Retina (tissue), 1 donor: ENCODE data around the gene TNP2.

ENCODE experiments used
- DNase-seq: peaks from one replicate; pipeline ENCODE4 v3.0.0-alpha.2; 2016

The TNP2 gene

DNA sequence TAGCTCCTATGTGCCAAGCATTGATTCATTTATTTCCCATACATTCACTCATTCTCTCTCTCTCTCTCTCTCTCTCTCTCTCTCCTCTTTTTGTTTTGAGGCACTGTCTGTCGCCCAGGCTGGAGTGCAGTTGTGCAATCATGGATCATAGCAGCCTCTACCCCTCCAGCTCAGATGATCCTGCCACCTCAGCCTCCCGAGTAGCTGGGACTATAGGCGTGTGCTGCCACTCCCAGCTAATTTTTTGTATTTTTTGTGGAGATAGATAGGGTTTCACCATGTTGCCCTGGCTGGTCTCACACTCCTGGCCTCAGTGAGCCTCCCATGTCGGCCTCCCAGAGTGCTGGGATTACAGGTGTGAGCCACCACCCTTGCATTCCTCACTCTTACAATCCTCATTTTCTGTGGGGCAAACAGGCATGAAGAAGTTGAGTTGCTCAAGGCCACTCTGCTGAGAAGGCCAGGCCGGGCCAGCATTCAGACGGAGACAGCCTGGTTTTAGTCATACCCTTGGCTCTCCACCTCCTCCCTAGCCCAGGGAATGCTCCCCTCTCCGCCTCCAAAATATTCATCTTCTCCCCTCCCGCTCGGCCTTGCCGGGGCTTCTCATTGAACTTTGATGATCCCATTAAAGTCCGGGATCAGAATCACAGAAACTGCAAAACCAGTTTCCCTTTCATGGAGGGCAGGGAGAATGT, 7.9 kb upstream of the TNP2 start:
- DNase-seq = no peak

DNA sequence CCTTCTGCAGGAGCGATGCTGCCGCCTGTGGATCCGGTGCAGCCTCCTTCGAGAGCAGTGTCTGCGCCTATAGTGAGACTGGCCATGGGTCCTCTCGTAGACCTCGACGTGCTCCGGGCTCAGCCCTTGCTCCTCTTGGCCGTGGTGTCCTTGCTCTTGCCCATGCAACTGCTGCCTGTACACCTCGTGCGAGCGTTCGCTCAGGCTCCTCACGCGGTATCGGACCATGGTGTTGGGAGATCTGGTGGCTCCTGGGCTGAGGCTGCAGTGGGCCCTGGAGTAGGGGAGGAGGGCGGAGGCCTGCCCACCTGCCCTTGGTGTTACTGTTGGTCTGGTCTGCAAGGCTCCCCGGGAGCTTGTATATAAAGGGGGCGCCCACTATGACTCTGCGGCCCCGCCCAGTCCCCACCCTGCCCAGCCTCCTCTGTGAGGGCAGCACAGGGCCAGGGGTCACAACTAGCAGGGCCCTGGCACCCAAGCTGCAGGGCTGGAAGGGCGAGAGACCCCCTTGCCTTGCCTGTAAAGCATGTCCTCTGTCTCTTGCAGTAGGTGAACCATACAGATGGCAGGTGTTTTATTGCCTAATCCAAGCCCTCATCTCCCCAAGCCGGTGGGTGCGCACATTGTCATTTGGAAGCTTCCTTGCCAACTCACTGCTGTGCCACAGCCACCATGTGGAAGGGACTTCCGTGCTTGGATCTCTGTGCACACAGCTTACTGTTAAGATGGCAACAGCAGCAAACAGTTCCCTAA, 7.2 kb upstream of the TNP2 start, which contains the start of gene PRM2:
TSS of gene PRM2 (minus strand) at position 338 of the 753 bp plus-strand sequence. CDS start at position 228, 110 bp downstream.
- DNase-seq = no peak

DNA sequence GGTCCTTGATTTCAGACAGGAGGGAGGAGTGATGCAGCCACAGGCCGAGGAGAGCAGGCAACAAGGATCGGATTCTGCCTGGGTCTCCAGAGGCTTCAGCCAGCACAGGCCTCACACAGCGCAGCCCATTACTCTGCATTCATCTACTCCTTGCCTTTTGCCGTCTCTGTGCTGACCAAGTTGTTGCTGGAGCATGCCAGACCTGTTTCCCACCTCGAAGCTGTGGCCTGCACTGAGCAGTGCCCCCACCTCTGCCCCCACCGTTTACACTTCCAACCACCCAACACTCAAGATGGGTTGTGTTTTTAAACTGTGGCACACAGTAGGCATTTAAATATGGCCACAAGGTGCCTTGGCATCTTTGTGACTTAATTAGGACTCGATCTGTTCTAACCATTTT, 5.8 kb upstream of the TNP2 start:
- DNase-seq = no peak

DNA sequence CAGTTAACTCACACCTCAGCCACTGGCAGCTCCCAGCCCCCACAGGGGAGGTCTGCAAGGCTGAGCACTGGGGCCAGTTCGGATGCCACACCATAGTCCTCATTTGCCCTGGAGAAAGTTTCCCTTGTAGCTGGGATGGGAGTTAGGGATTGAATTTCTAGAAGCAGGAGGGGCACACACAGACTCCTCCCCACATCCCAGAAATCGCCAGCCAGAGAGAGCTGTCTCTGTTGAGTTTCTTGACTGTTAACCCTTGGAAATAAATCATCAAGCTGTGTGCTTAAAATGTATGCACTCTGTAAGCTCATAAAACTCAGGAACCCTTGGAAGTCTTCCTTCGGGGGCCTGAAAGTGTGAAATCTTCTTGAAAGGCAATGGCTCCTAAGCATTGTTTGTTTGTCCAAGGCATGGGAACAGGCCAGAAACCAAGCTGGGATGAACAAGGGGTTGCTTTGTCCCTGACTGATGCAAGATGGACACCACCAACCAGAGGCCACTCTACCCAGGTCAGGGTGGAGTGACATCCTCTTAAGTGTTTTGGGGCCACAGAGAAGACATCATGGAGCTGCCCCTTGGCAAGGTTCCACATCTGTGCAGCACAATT, 4.7 kb upstream of the TNP2 start:
- DNase-seq = no peak

DNA sequence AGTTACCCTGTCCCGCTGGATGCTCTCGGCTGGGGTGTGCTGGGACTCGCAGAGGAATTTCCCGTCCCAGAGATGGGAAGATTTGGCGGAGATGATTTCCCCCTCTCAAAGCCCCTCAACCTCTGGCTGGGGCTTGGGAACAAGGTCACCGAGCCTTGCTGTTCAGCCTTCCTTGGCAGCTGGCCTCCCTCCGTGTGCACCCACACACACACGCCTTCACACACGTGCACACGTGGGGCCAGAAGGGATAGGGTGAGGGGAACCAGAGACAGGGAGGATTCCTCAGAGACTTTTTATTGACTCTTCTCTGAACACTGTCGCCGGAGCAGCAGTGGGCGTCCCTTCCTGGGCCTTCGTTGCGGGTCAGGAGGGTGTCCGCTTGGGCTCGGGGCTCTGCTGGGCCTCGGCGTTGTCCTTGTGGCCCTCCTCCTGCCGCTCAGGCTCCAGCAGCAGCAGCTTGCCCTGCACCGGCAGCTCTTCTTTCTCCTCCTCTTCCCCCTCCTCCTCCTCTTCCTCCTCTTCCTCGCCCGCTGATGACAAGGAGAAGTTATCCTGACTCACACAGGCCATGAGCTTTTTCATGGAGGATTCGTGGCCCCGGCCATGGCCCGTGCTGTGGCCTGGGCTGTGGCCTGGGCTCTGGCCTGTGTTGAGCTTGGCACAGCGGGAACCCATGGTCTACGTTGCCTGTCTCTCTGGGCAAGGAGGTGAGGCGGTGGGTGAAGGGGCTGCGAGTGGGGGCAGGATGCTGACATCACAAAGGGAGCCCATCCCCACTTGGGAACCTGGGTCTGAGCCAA, 4.0 kb upstream of the TNP2 start, which contains the start of gene PRM3:
TSS of gene PRM3 (minus strand) at position 709 of the 800 bp plus-strand sequence. CDS start at position 675, 34 bp downstream.
- no peak for DNase-seq

DNA sequence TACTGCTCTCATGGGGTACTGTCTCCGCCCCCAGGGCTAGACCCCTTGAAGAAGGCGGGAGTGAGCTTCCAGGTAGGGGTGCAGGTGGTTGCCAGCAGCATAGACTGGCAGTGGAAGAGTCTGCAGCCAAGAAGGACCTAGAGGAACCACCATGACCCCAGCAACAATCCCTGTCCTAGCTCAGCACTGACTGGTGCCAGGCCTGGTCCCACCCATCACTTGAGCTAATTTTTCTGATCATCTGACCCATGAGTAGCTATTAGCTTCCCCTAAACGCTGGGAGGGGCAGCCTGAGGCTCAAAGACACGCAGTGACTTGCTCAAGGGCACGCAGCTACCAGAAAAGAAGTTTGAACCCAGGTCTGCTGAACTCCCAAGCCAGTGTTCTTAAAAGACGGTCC, 3.4 kb upstream of the TNP2 start:
- no peak for DNase-seq

DNA sequence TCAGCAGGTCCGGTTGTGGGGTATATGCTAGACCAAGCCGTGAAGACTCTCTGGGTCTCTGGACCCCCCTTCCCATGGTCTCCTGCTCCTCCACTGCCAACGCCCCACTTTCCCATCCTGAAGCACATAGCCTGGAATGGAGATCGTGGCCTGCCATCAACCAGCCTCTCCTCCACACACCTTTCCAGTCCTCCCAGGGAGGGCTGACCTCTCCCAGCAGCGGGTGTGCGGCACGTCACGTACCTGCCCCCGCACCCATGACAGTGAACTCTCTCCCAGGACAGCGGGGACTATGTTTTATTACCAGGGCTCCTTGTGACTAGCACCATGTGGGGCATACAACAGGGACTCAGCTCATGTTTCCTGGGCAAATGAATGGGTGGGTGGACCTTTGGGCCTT, 2.5 kb upstream of the TNP2 start:
- no peak for DNase-seq

DNA sequence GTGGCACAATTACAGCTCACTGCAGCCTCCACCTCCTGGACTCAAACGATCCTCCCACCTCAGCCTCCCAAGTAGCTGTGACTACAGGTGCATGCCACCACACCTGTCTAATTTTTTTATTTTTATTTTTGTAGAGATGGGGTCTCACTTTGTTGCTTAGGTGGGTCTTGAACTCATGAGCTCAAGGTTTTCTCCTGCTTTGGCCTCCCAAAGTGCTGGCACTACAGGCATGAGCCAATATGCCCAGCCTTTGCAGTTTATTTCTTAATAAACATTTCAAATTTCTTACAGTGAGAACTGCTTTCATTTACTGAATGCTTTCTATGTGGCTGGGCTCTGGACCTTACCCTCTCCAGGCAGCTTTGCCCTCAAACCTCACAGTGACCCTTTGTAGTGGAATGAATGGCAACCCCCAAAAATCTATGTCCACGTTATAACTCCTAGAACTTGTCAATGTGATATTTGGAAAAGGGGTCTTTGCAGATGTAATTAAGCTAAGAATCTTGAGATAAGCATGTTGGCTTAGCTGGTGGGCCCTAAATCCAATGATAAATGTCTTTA, 1.6 kb upstream of the TNP2 start:
- no peak for DNase-seq

DNA sequence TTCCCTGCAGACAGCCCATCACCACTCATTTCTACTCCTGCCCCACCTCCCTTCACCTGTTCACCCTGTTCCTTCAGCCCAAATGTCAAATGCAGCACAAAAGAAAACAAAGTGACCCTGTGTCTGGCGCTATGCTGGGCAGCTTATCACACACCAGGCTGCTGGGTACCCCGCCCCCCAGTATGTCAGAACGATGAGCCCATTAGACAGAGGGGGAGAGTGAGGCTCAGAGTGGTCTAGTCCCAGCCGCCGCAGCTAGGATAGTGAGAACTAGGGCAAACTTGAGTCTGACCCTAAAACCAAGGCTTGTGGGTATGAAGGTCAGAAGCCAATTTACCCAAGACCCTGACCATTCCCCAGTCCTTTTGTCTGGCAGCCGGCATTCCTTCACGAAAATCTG, 4.0 kb downstream of the TNP2 start:
- DNase-seq = no peak

DNA sequence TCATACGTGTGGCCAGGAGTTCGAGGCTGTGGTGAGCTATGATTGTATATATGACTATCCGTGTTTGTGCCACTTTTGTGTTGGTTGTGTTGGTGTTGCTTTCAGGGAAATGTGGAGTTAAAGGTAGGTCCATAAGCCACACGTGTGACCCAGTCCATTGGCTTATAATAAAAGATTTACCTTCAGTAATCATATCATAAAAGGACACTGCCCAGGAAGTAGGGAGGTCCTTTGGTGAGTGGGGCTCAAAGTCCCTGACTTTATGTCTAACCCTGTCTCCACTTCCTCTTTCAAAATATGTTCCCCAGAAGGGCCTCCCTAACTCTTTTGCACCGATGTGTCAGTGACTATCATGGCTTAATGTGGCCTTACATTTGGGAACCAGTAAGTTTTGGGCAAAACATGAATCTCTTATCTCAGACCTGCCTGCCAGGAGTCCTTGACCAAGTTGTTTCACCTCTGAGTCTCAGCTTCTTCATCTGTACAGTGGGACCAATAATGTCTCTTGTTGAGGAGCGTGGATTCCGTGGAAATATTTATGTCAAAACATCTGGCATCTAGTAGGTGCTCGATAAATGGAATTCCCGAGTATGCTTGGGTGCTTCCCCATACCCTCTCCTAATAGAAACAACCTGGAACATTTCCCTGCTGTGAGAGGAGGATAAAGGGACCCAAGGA, 4.8 kb downstream of the TNP2 start:
- DNase-seq = no peak

DNA sequence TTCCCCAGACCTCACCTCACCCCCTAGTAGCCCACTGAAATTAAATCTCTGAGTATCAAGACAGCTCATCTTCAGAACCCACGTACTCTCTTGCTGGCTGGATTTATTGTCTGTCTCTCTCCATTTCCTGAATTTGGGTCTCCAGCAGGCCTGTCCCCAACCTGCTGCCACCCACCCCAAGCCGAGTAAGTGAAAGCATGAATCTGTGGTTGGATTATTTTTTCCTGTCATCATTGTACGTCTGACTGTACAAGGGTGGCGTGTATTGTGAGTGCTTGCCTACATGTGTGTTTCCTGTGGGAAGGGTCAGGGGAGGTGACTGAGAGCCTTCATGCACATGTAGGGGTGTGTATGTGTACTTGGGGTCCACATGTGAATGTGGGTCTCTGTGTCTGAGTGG, 5.4 kb downstream of the TNP2 start:
- DNase-seq = no peak

DNA sequence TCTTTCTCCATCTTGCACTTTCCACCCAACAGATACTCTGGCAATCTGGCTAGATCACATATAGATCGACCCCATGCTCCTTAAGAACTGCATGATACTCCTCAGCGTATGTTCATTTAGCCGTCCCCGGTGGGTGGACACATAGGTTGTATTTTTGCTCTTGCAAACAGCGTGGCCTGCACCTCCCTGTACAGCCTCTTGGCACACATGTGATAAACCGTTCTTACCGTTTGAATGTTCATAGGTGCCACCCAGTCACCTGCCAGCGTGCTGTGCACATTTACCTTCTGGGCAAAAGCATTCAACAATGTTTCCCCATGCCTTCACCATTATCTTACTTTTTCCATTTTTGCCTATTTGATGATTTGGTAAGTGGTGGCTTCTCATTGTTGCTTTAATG, 6.2 kb downstream of the TNP2 start:
- DNase-seq = no peak

DNA sequence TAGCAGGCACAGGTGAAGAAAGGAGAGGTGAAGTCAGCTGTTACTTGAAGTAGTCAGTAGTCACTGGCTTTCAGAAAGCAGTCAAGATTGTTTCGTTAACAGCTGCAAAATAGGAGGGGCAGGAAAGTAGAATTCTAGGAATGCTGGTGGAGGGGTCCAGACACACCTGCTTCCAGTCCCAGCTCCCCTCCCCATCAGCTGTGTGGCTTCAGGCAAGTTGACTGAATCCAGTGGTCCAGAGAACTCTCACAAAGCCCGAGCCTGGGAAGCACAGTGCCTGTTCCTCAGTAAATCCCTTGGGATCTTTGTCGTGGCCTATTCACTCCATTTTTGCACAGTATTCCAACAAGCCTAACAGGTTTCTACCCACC, 8.5 kb downstream of the TNP2 start:
- DNase-seq = no peak

DNA sequence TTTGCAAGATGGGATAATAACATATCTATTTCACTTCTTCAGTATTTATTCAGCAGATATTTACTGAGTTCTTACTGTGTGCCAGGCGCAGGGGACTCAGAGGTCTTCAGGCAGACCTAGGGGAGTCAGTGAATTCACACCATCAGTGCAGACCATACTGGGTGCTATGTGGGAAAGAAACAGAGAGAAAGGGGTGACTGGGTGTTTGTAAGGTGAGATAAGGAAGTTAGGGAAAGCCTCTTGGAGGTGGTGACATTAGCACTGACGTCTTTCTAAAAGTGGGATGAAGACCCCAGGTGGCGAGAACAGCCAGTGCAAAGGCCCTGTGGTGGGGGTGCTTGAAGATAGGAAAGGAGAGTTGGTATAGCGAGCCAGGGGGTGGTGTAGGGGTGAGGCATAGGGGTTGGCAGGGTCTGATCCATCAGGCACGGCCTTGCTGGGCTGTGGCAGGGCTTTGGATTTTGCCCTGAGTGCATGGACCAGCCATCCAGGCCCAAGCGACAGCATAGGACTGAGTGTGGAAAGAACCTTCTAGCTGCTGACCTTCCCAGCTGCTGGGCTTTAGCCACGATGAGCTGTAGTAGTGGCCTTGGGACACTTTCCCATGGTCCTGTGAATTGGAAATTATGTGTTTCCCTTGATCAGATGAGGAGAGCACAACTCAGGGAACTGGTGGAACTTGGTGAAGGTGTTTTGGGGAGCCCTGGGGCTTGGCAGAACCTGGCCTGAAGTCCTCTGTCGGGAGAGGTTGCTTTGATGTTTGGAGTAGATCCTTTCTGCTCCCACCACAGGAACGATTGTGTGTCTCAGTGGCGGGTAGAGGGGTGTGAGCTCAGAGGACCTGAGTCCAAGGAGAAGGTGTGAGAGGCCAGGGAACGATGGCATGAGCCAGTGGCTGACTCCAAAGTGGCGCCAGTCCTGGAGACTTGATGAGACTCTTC, 9.2 kb downstream of the TNP2 start:
- no peak for DNase-seq

DNA sequence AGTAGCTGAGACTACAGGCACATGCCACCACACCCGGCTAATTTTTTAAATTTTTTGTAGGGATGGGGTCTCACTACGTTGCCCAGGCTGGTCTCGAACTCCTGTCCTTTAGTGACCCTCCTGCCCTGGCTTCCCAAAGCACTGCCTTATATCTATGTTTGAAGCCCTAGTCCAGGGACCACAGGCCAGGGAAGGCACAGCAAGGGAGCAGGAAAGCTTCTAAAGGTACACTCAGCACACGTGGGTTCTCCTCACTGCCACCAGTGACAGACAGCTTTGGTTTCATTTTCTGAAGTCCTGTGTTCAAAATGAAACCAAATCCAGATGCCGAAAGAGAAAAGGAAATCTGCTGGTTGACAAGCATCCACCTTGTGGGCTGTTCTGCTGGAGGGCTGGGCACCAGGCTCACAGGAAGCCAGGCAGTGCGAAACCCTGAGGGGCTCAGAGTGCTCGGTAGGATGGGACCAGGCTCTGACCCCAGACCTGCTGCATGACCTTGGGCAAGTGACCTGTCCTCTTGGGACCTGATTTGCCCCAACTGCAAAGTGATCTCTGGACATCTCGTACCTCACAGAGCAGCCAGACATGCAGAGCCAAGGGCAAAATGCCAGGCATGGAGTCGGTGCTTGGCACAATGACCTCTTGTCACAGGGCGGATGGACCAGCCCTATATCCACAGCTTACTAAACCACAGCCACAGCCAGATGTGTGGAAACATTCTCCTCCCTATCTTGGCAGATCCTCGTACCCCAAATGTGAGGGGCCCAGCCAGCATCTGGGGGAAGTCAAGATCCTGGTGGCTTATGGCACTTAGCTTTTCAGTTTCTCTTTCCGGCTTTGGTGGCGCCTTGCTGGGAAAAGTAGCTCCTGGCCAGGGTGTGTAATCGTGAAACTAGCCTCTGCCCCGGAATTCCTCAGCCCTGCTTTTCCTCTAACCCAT, 10.3 kb downstream of the TNP2 start:
- no peak for DNase-seq

DNA sequence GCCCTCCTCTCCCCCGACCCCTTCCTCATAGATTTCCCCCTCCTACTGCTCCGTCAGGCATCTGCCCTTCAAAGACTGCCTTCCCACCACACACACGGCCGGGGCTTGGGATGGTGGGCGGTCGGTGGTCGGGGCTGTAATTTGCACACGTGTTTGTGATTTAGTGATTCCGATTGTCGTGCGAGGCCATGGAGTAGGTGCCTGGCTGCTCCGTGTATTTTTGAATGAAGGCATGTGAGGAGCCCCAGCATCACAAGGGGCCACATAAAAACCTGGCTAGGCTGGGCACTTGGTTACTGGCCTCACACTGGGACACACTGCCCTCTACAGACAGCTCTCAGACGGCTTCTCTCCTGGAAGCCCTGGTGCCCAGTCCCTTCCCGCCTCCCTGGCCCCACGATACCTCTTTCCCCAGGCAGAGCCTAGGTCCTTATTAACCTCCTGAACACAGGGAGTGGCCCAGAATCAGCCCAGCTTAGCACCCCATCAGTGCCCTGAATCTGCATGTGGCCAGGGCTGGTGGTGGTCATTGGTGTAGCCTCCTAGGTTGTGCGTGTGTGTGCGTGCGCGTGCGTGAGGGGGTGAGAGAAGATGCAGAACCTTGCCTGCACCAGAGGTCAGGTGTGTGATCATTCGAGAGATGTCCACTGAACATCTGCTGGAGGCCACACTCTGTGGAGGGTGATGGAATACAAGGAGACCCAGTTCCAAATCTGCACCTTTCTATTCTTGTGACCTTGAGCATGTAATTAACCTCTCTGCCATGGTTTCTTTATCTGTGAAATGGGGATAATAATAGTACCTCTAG, 11.8 kb downstream of the TNP2 start:
- peak; percentile 86 for DNase-seq

DNA sequence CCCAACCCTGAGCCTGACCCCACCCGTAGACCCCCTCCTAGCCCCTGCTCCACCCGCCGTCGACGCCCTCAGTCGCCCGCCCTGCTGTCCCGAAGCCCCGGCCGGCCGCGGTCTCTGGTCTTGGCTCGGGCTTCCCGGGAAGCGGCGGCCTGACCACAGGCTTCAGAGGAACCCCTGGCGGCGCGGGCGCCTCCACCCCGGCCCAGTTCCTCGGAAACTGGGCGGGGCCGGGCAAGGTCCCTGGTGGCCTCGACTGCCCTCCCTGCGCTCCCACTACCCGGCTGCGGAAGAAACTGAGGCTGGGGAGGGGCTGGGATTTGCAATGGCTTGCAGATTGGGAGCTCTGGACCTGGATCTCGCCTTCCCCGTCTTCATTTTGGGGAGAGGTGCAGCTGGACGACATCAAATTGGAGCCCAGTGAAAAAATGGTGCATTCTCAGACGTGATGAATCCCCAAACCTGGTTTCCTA, 12.4 kb downstream of the TNP2 start:
- peak; percentile 62 for DNase-seq

DNA sequence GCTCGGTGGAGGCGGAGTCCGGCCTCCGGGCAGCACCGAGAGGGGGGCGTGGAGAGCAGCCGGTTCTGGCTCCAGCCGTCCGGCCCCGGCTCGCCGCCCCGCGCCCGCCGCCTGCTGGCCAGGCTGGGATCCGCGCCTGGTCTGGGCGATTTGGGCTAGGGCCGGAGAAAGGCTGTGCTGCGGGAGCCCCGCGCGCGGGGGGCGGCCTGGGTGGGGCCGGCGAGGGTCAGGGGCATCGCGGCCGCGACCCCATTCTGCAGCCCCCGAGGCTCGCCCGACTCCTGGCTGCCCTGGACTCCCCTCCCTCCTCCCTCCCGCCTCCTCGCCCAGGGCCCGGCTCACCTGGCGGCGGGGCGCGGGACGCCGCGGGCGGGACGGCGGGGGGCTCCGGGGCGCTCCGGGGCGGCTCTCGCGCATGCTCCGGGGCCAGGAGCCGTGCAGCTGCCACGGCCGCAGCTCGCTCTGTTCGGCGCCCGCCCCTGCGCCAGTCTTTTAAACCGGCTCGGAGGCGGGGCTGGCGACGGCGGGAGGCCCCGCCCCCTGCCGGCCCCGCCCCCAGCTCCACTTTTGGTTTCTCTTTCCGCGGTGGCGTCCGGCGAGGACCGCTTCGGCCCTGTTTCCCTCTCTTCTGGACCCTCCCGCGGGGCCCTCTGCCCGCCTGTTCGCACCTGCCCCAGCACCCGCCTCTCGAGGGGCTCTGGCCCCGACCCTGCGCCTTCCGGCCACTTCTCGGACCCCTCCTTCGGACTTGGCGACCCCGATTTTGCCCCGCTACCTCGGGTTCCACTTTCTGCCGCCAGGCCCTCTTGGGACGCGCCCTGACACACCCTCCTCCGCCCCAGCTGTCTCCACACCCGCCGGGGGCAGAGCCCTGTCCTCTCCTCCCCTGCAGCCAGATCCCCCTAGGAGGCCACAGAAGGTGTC, 13.1 kb downstream of the TNP2 start, which contains the start of gene SOCS1:
TSS of gene SOCS1 (minus strand) at position 468 of the 924 bp plus-strand sequence. CDS start 726 bp downstream, outside the sequence.
- DNase-seq = peak; percentile 90
